DOHH2 (cell line): Measurements from ENCODE around the gene DUOX1.

Experiments
- H3F3A ChIP-seq: fragments of 200-600 bp; sonication (generic), shearing (Covaris generic); 2 replicates; pipeline ENCODE4 v1.6.0; 2016; ENCODE audit warnings: antibody characterized with exemption, mild to moderate bottlenecking; ENCODE audit not compliant: control insufficient read depth, insufficient read depth
- H3K27ac ChIP-seq: fragments of 200-600 bp; sonication (generic); 2 replicates; pipeline ENCODE4 v1.5.1; 2014; ENCODE audit warnings: low read depth, mild to moderate bottlenecking, low read length, moderate library complexity
- H3K27me3 ChIP-seq: fragments of 200-600 bp; sonication (generic); 2 replicates; pipeline ENCODE4 v1.6.1; 2014; ENCODE audit warnings: mild to moderate bottlenecking, low read length, mixed read lengths; ENCODE audit not compliant: control insufficient read depth
- H3K36me3 ChIP-seq: fragments of 200-600 bp; sonication (generic); 2 replicates; pipeline ENCODE4 v1.6.1; 2014; ENCODE audit warnings: mild to moderate bottlenecking, low read length, moderate library complexity, mixed read lengths; ENCODE audit not compliant: control insufficient read depth
- H3K4me1 ChIP-seq: fragments of 200-600 bp; sonication (generic); 2 replicates; pipeline ENCODE4 v1.6.1; 2014; ENCODE audit warnings: mild to moderate bottlenecking, low read length, mixed read lengths; ENCODE audit not compliant: control insufficient read depth
- H3K4me2 ChIP-seq: fragments of 200-600 bp; sonication (generic); 2 replicates; pipeline ENCODE4 v1.6.0; 2014; ENCODE audit warnings: mild to moderate bottlenecking, low read length, moderate library complexity
- H3K4me3 ChIP-seq: fragments of 200-600 bp; sonication (generic); 2 replicates; pipeline ENCODE4 v1.5.1; 2014; ENCODE audit warnings: mild to moderate bottlenecking, low read length, mixed read lengths
- H3K79me2 ChIP-seq: fragments of 200-600 bp; sonication (generic); 2 replicates; pipeline ENCODE4 v1.6.1; 2014; ENCODE audit warnings: mild to moderate bottlenecking, low read length, mixed read lengths; ENCODE audit not compliant: control insufficient read depth
- H3K9me2 ChIP-seq: fragments of 200-600 bp; sonication (generic); replicated peaks from 2 replicates; pipeline ENCODE4 v1.6.1; 2014; ENCODE audit warnings: mild to moderate bottlenecking, low read length, mixed read lengths; ENCODE audit not compliant: control insufficient read depth
- H3K9me3 ChIP-seq: fragments of 200-600 bp; sonication (generic); 2 replicates; pipeline ENCODE4 v1.6.1; 2014; ENCODE audit warnings: antibody characterized with exemption, low read length, mixed read lengths; ENCODE audit not compliant: control insufficient read depth, insufficient read depth
- H4K20me1 ChIP-seq: fragments of 200-600 bp; sonication (generic); 2 replicates; pipeline ENCODE4 v1.6.0; 2014; ENCODE audit warnings: low read depth, mild to moderate bottlenecking, antibody characterized with exemption, low read length, moderate library complexity; ENCODE audit not compliant: control insufficient read depth, insufficient read depth
- EZH2phosphoT487 ChIP-seq: fragments of 200-600 bp; sonication (generic); IDR thresholded peaks from 2 replicates; pipeline ENCODE4 v1.6.1; 2017; ENCODE audit warnings: borderline replicate concordance, mild to moderate bottlenecking, antibody characterized with exemption, low read length, moderate library complexity, mixed read lengths
- TF ChIP-seq, protein P1 (sequence below): fragments of 200-600 bp; sonication (generic); IDR thresholded peaks from one replicate; pipeline ENCODE4 v1.5.1; 2014; ENCODE audit warnings: antibody characterized with exemption, mild to moderate bottlenecking, low read depth, low read length; ENCODE audit not compliant: poor library complexity, severe bottlenecking

Gene DUOX1

DNA sequence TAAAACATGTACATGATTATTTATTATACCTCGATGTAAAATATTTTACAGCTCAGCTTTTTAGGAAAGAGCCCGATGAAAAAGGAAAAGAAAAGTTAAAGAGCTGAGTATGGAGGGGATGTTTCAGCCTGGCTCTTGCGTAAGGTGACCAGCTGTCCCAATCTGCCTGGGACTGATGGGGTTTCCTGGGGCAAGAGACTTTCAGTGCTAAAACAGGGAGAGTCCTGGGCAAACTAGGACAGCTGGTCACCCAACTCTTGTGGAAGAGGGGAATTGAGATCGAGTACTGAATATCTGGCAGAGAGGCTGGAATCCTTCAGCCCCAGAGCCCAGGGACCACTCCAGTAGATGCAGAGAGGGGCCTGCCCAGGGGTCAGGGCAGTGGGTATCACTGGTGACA lies 36.8 kb upstream of the DUOX1 start:
- Histone ChIP-seq H3K27ac (no peak overlapping the region), H3K27me3 (peaks cover 22% of the 10 kb centered on the region; the same call in 1 of the 2 replicates)

GRCh38 chr15:45093622-45094357 lies 36.0 kb upstream of the DUOX1 start:
- peaks cover 19% of the 10 kb centered on the region; the same call in 1 of the 2 replicates for H3K27me3 ChIP-seq
- no peaks in the 10 kb centered on the region for H3K79me2 ChIP-seq
- H3K9me2 ChIP-seq = no peaks in the 10 kb centered on the region
- no peaks in the 10 kb centered on the region for H3K4me1 ChIP-seq
- no peaks in the 10 kb centered on the region for H4K20me1 ChIP-seq
- H3K9me3 ChIP-seq = no peaks in the 10 kb centered on the region
- H3K4me2 ChIP-seq = no peak overlapping the region
- H3K4me3 ChIP-seq = no peak overlapping the region
- H3F3A ChIP-seq = no peaks in the 10 kb centered on the region
- H3K36me3 ChIP-seq = no peaks in the 10 kb centered on the region
- H3K27ac ChIP-seq = no peak overlapping the region
- TF ChIP-seq EZH2phosphoT487 = no peak
- TF ChIP-seq, protein P1, sequence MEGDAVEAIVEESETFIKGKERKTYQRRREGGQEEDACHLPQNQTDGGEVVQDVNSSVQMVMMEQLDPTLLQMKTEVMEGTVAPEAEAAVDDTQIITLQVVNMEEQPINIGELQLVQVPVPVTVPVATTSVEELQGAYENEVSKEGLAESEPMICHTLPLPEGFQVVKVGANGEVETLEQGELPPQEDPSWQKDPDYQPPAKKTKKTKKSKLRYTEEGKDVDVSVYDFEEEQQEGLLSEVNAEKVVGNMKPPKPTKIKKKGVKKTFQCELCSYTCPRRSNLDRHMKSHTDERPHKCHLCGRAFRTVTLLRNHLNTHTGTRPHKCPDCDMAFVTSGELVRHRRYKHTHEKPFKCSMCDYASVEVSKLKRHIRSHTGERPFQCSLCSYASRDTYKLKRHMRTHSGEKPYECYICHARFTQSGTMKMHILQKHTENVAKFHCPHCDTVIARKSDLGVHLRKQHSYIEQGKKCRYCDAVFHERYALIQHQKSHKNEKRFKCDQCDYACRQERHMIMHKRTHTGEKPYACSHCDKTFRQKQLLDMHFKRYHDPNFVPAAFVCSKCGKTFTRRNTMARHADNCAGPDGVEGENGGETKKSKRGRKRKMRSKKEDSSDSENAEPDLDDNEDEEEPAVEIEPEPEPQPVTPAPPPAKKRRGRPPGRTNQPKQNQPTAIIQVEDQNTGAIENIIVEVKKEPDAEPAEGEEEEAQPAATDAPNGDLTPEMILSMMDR = no peak

More for the DNA sequence above, 36.8 kb upstream of the DUOX1 start:
- no peaks in the 10 kb centered on the region for H3F3A ChIP-seq
- no peaks in the 10 kb centered on the region for H3K36me3 ChIP-seq
- H3K4me2 ChIP-seq = no peak overlapping the region
- no peaks in the 10 kb centered on the region for H3K4me1 ChIP-seq
- no peaks in the 10 kb centered on the region for H3K79me2 ChIP-seq
- no peaks in the 10 kb centered on the region for H3K9me3 ChIP-seq
- H4K20me1 ChIP-seq = no peaks in the 10 kb centered on the region
- H3K4me3 ChIP-seq = no peak overlapping the region
- no peak for TF ChIP-seq EZH2phosphoT487
- TF ChIP-seq, protein P1 = no peak
- H3K9me2 ChIP-seq = no peaks in the 10 kb centered on the region

GRCh38 chr15:45094358-45094730 lies 35.5 kb upstream of the DUOX1 start:
- H3K4me2 ChIP-seq = no peak overlapping the region
- H3K9me3 ChIP-seq = no peaks in the 10 kb centered on the region
- H3K27ac ChIP-seq = no peak overlapping the region
- H3K9me2 ChIP-seq = no peaks in the 10 kb centered on the region
- no peaks in the 10 kb centered on the region for H4K20me1 ChIP-seq
- no peaks in the 10 kb centered on the region for H3K79me2 ChIP-seq
- H3K36me3 ChIP-seq = no peaks in the 10 kb centered on the region
- no peaks in the 10 kb centered on the region for H3F3A ChIP-seq
- H3K27me3 ChIP-seq = peaks cover 18% of the 10 kb centered on the region; the same call in 1 of the 2 replicates
- H3K4me1 ChIP-seq = no peaks in the 10 kb centered on the region
- no peak for TF ChIP-seq EZH2phosphoT487
- TF ChIP-seq, protein P1 = no peak
- H3K4me3 ChIP-seq = no peak overlapping the region
